Measurements from ENCODE around the gene MYO7B. TPM values are rescaled to one million over a fixed set of nuclear protein-coding genes. Genes with fewer than 3 reads are reported as not detected.

Gene MYO7B
- total RNA-seq, 6 donors from 2014 or later: 1.2 to 6.1 (median 3.1) TPM

GRCh38 chr2:127636248-127637235 is 101.1 kb downstream of the MYO7B start:
- no peak overlapping the region for H3K4me3 ChIP-seq
- no peak for TF ChIP-seq POLR2AphosphoS5 (IDR thresholded peaks at IDR 0.05)
- no peak for TF ChIP-seq CTCF (IDR thresholded peaks at IDR 0.05)
- no peak for TF ChIP-seq POLR2A (IDR thresholded peaks at IDR 0.05)
- TF ChIP-seq EP300 (IDR thresholded peaks at IDR 0.05): no peak
- H3K9me3 ChIP-seq: no peaks in the 10 kb centered on the region
- ATAC-seq (ENCODE audit: low FRiP score in 2 of 2) (no peak), DNase-seq (peak in 1 of 2 donors; percentile 69)
- peaks cover 0 to 29% (median 0%) of the 10 kb centered on the region in 4 donors for H3K36me3 ChIP-seq
- no peaks in the 10 kb centered on the region for H3K27me3 ChIP-seq
- 91 to 93% methylated on average over 26 to 31 of the region's 33 CpGs for WGBS, 2 donors
- peaks cover 56 to 93% (median 78%) of the 10 kb centered on the region in 4 donors for H3K4me1 ChIP-seq
- H3K27ac ChIP-seq: peak overlapping the region; percentile 86 to 93 (median 86)

GRCh38 chr2:127637236-127637630 is 101.8 kb downstream of the MYO7B start:
- peaks cover 0 to 36% (median 0%) of the 10 kb centered on the region in 4 donors for H3K36me3 ChIP-seq
- 48 to 77% methylated on average over 11 to 13 of the region's 13 CpGs for WGBS, 2 donors
- H3K27me3 ChIP-seq: no peaks in the 10 kb centered on the region
- DNase-seq (peak in 1 of 2 donors; percentile 74), ATAC-seq (ENCODE audit: low FRiP score in 2 of 2) (no peak)
- no peak for TF ChIP-seq EP300 (IDR thresholded peaks at IDR 0.05)
- no peak for TF ChIP-seq POLR2A (IDR thresholded peaks at IDR 0.05)
- TF ChIP-seq POLR2AphosphoS5 (IDR thresholded peaks at IDR 0.05): no peak
- TF ChIP-seq CTCF (IDR thresholded peaks at IDR 0.05): no peak
- no peaks in the 10 kb centered on the region for H3K9me3 ChIP-seq
- H3K27ac ChIP-seq: peak overlapping the region; percentile 86 to 93 (median 86)
- H3K4me1 ChIP-seq: peaks cover 61 to 97% (median 82%) of the 10 kb centered on the region in 4 donors
- no peak overlapping the region for H3K4me3 ChIP-seq

GRCh38 chr2:127637725-127638252 is 102.3 kb downstream of the MYO7B start:
- Histone ChIP-seq H3K36me3 (peaks cover 0 to 37% (median 0%) of the 10 kb centered on the region in 4 donors), H3K27me3 (no peaks in the 10 kb centered on the region), H3K9me3 (no peaks in the 10 kb centered on the region), H3K27ac (peak overlapping the region; percentile 86 to 93 (median 86)), H3K4me1 (peaks cover 61 to 98% (median 85%) of the 10 kb centered on the region in 4 donors), H3K4me3 (no peak overlapping the region)
- 22 to 31% methylated on average over 8 of the region's 8 CpGs for WGBS, 2 donors
- TF ChIP-seq POLR2AphosphoS5 (IDR thresholded peaks at IDR 0.05): peak; percentile 47 to 54
- TF ChIP-seq POLR2A (IDR thresholded peaks at IDR 0.05): peak in 1 of 4 donors; percentile 9
- no peak for TF ChIP-seq CTCF (IDR thresholded peaks at IDR 0.05)
- TF ChIP-seq EP300 (IDR thresholded peaks at IDR 0.05): peak in 2 of 4 donors; percentile 93 to 97
- DNase-seq: peak; percentile 39 to 53
- peak; percentile 3 to 60 for ATAC-seq (ENCODE audit: low FRiP score in 2 of 2)

- peak in 1 of 2 donors; percentile 1 for ATAC-seq (ENCODE audit: low FRiP score in 2 of 2)
- H3K9me3 ChIP-seq: no peaks in the 10 kb centered on the region
- peak; percentile 68 to 78 for DNase-seq
- H3K4me3 ChIP-seq: peak overlapping the region in 1 of 4 donors; percentile 3
- H3K4me1 ChIP-seq: peaks cover 57 to 92% (median 83%) of the 10 kb centered on the region in 4 donors
- H3K27ac ChIP-seq: peak overlapping the region; percentile 86 to 93 (median 86)
- H3K36me3 ChIP-seq: peaks cover 0 to 37% (median 0%) of the 10 kb centered on the region in 4 donors
- no peak for TF ChIP-seq CTCF (IDR thresholded peaks at IDR 0.05)
- WGBS, 2 donors: 67 to 69% methylated on average over 18 to 20 of the region's 23 CpGs
- H3K27me3 ChIP-seq: no peaks in the 10 kb centered on the region
Observed at GRCh38 chr2:127638361-127639110, 103.1 kb downstream of the MYO7B start.

All from upper lobe of left lung (tissue), 6 donors.